ENCODE data around the gene RNF31. TPM values are rescaled to one million over a fixed set of nuclear protein-coding genes. Genes with fewer than 3 reads are reported as not detected.

Gene RNF31
- total RNA-seq: 37.0 and 77.7 TPM in 2 replicates

GRCh38 chr14:24146978-24147760 is at the start of gene RNF31:
Gene RNF31, plus strand, starts transcription at chr14:24147498. Its CDS starts 201 bp downstream, at chr14:24147699.

GRCh38 chr14:24114532-24115421 is 32.5 kb upstream of the RNF31 start, which contains the start of the genes DCAF11 and NRL:
Gene DCAF11, plus strand, starts transcription at chr14:24114777. Its CDS starts 818 bp downstream, at chr14:24115595.
Gene NRL, minus strand, starts transcription at chr14:24114949. Its CDS starts 32,101 bp downstream, at chr14:24082848.

GRCh38 chr14:24130380-24130716 is 16.9 kb upstream of the RNF31 start, which contains the start of gene FITM1:
Gene FITM1, plus strand, starts transcription at chr14:24130659. Its CDS starts 905 bp downstream, at chr14:24131564.

GRCh38 chr14:24135834-24136683 is 11.2 kb upstream of the RNF31 start, which contains the start of gene PSME1:
Gene PSME1, plus strand, starts transcription at chr14:24136194. Its CDS starts 69 bp downstream, at chr14:24136263.

GRCh38 chr14:24141097-24141880 is 6.0 kb upstream of the RNF31 start, which contains the start of gene EMC9:
Gene EMC9, minus strand, starts transcription at chr14:24141591. Its CDS starts 287 bp downstream, at chr14:24141304.

GRCh38 chr14:24146453-24146977 is 783 bp upstream of the RNF31 start, which contains the start of gene PSME2:
Gene PSME2, minus strand, starts transcription at chr14:24146610. Its CDS starts 29 bp downstream, at chr14:24146581.

GRCh38 chr14:24160850-24161804 is 13.8 kb downstream of the RNF31 start, which contains the start of gene IRF9:
Gene IRF9, plus strand, starts transcription at chr14:24161265. Its CDS starts 880 bp downstream, at chr14:24162145.

GRCh38 chr14:24171422-24172260 is 24.3 kb downstream of the RNF31 start, which contains the start of gene REC8:
Gene REC8, plus strand, starts transcription at chr14:24172080. Its CDS starts 473 bp downstream, at chr14:24172553.

GRCh38 chr14:24188251-24189058 is 41.2 kb downstream of the RNF31 start, which contains the start of gene IPO4:
Gene IPO4, minus strand, starts transcription at chr14:24188816. Its CDS starts 29 bp downstream, at chr14:24188787.

GRCh38 chr14:24195186-24196070 is 48.1 kb downstream of the RNF31 start, which contains the start of gene TM9SF1:
Gene TM9SF1, minus strand, starts transcription at chr14:24195441. Its CDS starts 422 bp downstream, at chr14:24195019.

Other genes starting within 250 kb of the RNF31 start
- gene DHRS4, start 193.7 kb upstream of the RNF31 start, total RNA-seq: 41.5 and 50.0 TPM in 2 replicates
- 10.7 and 14.2 TPM in 2 replicates for gene DHRS4L2, start 158.6 kb upstream of the RNF31 start, total RNA-seq
- 0.64 TPM in 1 of 2 replicates, not detected in the other for gene CARMIL3, start 95.5 kb upstream of the RNF31 start, total RNA-seq
- gene CPNE6, start 75.9 kb upstream of the RNF31 start, total RNA-seq: not detected in 2 replicates
- 19.4 and 71.2 TPM in 2 replicates for gene PCK2, start 53.2 kb upstream of the RNF31 start, total RNA-seq
- gene DCAF11, start 32.7 kb upstream of the RNF31 start, total RNA-seq: 21.0 and 34.9 TPM in 2 replicates
- 1.0 and 3.0 TPM in 2 replicates for gene NRL, start 32.5 kb upstream of the RNF31 start, total RNA-seq
- gene FITM1, start 16.8 kb upstream of the RNF31 start, total RNA-seq: 0.80 TPM in 1 of 2 replicates, not detected in the other
- gene PSME1, start 11.3 kb upstream of the RNF31 start, total RNA-seq: 145 and 188 TPM in 2 replicates
- gene EMC9, start 5.9 kb upstream of the RNF31 start, total RNA-seq: 25.0 and 26.4 TPM in 2 replicates
- gene PSME2, start 888 bp upstream of the RNF31 start, total RNA-seq: 28.7 and 159 TPM in 2 replicates
- gene IRF9, start 13.8 kb downstream of the RNF31 start, total RNA-seq: 44.6 and 54.7 TPM in 2 replicates
- 2.2 and 28.7 TPM in 2 replicates for gene REC8, start 24.6 kb downstream of the RNF31 start, total RNA-seq
- 24.0 and 41.4 TPM in 2 replicates for gene IPO4, start 41.3 kb downstream of the RNF31 start, total RNA-seq
- 67.5 and 79.2 TPM in 2 replicates for gene TM9SF1, start 47.9 kb downstream of the RNF31 start, total RNA-seq
- gene TSSK4, start 58.2 kb downstream of the RNF31 start, total RNA-seq: 0.13 TPM in 1 of 2 replicates, not detected in the other
- gene CHMP4A, start 66.0 kb downstream of the RNF31 start, total RNA-seq: 37.2 and 42.5 TPM in 2 replicates
- gene MDP1, start 68.6 kb downstream of the RNF31 start, total RNA-seq: 18.0 and 22.0 TPM in 2 replicates
- 189 and 190 TPM in 2 replicates for gene NEDD8, start 84.9 kb downstream of the RNF31 start, total RNA-seq
- gene GMPR2, start 85.4 kb downstream of the RNF31 start, total RNA-seq: 60.1 and 72.7 TPM in 2 replicates
- gene TINF2, start 95.1 kb downstream of the RNF31 start, total RNA-seq: 47.3 and 57.3 TPM in 2 replicates
- gene TGM1, start 115.7 kb downstream of the RNF31 start, total RNA-seq: 0.52 and 1.8 TPM in 2 replicates
- 19.6 and 28.6 TPM in 2 replicates for gene RABGGTA, start 124.1 kb downstream of the RNF31 start, total RNA-seq
- 17.3 and 21.1 TPM in 2 replicates for gene DHRS1, start 152.3 kb downstream of the RNF31 start, total RNA-seq
- 18.2 and 18.6 TPM in 2 replicates for gene NOP9, start 152.4 kb downstream of the RNF31 start, total RNA-seq
- 0.16 and 1.9 TPM in 2 replicates for gene CIDEB, start 160.5 kb downstream of the RNF31 start, total RNA-seq
- 1.2 and 2.3 TPM in 2 replicates for gene LTB4R2, start 162.6 kb downstream of the RNF31 start, total RNA-seq
- 0.91 and 2.1 TPM in 2 replicates for gene LTB4R, start 164.0 kb downstream of the RNF31 start, total RNA-seq
- 0.39 and 0.88 TPM in 2 replicates for gene ADCY4, start 187.6 kb downstream of the RNF31 start, total RNA-seq
- gene RIPK3, start 192.5 kb downstream of the RNF31 start, total RNA-seq: 0.65 TPM in 1 of 2 replicates, not detected in the other
- 36.1 and 111 TPM in 2 replicates for gene NFATC4, start 220.7 kb downstream of the RNF31 start, total RNA-seq